Stimulated activated naive CD4-positive, alpha-beta T cell (primary cell): ENCODE results near the gene PRDM8.
"Not testable (repeated sequence)": the region's sequence is repeated elsewhere in the genome, so short reads cannot be mapped to it uniquely, and the experiment has no call there.

Source experiments
- DNase-seq, 6 experiments: peaks; one replicate each; lab custom pipeline; 2025; lab: John Stamatoyannopoulos, UW

PRDM8 gene

DNA sequence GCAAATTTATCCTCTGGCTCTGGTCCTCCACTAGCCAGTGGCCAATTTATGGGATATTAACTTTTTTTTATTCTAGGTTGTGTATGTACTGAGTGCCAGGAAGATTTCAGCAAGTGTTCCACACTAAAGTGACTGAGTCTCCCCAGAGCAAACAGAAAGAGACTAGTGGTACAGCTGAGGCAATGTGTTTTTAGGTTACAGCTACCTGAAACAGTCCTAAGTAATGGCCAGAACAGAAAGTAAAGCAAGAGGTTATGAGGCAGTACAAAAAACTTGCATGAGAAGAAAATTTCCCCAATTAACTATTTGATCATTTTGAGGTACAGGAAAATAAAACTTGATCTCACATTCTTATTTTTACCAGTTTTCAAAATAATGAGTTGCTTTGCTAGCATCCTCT is 31.2 kb downstream of the PRDM8 start:
- DNase-seq = no peak

GRCh38 chr4:80229128-80229527 is 31.8 kb downstream of the PRDM8 start:
- DNase-seq = no peak

DNA sequence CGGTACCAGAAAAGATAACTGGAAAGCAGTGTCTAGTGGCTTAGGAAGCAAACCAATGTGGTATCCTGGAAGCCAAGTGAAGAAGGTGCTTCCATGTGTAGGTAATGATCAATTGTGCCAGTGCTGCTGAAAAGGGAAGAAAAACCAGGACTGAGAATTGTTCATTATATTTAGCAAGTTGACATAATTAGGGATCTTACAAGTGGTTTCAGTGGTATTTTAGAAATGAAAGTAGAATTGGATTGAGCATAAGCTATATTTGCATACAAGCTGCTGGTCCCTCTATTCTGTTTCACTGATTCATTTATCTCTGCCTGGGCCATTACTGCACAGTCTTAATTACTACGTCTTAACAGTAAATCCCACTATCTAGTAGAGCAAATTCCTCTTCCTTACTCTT is 32.3 kb downstream of the PRDM8 start:
- no peak for DNase-seq

DNA sequence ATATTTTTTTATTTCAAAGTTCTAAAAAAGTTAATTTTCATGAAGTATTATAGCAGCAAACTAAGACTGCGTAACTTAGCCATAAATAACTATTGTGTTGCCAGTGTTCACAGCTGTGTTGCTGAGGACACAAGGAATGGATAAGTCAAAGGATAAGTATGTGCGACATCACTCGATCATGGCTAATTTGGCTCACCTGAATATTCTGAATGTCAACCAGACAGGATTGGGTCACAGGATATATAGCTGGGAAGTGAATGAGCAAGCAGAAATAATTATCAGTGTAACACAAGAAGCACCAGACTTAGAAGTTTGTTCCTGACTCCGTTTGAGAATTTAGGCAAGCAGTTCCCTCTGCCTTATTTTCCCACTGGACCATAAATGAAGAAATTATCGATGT is 33.9 kb downstream of the PRDM8 start:
- no peak for DNase-seq

DNA sequence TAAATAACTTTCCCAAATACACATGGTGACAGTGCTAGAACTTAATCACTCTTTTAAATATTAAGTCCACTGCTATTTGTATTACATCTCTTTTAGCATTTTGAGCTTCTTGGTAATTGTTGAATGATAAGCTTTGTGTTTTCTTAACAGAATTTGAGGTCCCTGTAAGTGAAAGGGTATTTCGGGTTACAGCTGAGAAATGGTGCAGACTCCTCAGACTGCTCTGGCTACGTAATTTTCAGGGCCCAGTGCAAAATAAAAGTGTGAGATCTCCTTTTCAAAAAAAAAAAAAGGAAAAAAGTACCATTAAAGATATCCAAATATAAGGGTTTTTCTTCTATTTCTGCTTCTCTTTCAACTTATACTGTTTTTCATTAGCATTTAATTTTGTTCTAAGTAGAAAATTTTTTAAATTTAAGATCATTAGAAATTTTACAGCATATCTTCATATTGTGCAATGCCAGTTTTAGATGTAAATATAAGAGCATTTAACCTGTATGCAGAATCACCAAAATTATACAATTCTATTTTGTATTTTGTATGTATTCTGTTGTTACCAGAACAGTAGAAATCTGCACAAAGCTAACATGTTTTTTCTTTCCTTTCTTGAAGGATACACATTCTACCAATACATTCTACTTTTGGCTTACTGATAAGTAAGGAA is 35.5 kb downstream of the PRDM8 start:
- no peak for DNase-seq

DNA sequence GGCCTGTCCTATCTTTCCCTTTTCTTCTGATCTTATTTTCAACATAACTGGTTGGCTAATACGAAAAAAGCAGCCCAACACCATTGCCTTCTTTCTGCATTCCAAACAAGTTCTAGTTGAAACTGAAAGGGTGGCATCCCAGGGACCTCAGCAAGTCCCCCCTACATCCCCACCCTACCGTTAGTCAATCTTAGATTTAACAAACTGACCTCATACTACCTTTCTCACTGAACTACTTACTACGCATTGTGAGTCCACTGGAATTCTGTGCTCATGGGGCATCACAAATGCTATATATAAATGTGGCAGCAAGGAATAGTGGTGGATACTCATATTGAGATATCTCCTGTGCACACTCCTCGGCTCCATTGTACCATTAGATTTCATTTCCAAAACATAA is 36.1 kb downstream of the PRDM8 start:
- no peak for DNase-seq

- DNase-seq = no peak
Observed at GRCh38 chr4:80235451-80235850, 38.1 kb downstream of the PRDM8 start.

DNA sequence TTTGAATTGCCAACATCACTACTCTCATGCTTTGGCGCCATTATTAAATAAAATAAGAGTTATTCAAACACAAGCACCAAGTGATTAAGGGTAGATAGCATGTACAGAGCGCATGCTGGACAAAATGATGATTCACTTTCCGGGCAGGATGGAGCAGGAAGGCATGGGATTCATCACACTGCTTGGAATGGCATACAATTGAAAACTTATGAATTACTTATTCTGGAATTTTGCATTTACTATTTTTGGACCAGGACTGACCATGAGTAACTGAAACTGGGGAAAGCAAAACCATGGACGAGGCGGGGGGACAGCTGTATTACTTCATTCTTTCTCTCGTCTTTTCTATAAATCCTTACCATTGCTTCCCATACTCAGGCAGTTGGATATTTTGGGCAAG is 40.7 kb downstream of the PRDM8 start:
- DNase-seq = no peak

- no peak for DNase-seq
Observed at GRCh38 chr4:80239480-80240150, 42.3 kb downstream of the PRDM8 start.

- no peak for DNase-seq
Observed at GRCh38 chr4:80240976-80241375, 43.7 kb downstream of the PRDM8 start.

GRCh38 chr4:80243274-80244018 is 46.1 kb downstream of the PRDM8 start:
- no peak for DNase-seq

DNA sequence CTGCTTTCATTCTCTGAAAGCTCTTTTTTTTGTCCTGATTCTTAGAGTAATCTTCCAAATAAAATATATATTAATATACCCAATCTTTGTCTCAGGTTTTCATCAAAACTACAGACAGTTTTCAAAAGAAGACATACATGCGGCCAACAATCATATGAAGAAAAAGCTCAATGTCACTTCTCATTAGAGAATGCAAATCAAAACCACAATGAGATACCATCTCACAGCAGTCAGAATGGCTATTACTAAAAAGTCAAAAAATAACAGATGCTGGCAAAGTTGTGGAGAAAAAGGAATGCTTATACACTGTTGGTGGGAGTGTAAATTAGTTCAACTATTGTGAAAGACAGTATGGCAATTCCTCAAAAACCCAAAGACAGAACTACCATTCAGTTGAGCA is 50.2 kb downstream of the PRDM8 start:
- DNase-seq = not testable (repeated sequence)

DNA sequence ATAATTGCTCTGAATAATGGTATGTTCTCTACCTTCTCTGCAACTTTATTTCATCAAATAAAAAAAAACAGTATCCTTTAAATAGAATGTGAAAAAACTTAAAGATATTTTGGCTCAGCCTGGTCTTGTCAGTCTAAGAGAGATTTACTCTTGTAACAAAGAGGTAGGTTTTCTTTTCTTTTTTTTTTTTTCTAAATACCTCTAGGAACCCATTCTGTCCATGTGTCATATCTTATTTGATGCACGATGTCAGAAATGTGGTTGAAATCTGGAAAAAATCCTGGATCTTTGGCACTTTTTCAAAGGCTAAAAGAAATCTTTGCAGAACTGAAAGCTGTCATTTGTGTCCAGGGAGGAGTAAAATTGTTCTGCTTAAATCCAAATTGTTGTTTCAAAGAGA is 51.8 kb downstream of the PRDM8 start:
- no peak for DNase-seq

- no peak for DNase-seq
Observed at GRCh38 chr4:80252427-80252826, 55.1 kb downstream of the PRDM8 start.

DNA sequence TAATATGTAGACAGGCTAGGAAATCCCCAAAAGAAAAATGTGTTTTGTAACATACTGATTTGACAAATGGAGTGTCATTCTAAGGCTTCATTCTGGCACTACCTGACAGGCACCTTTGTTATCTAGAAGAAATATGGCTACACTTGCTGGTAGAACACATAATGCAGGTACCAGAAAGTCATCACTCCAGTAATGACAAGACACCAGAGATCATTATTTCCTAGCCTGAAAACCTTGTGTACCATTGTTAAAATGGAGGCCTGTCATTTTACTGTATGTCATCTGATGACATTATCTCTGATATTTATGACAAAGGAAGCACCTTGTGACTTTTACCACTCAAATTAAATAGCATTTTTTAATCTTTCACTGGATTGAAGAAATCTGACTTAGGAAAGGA is 55.6 kb downstream of the PRDM8 start:
- DNase-seq = no peak

DNA sequence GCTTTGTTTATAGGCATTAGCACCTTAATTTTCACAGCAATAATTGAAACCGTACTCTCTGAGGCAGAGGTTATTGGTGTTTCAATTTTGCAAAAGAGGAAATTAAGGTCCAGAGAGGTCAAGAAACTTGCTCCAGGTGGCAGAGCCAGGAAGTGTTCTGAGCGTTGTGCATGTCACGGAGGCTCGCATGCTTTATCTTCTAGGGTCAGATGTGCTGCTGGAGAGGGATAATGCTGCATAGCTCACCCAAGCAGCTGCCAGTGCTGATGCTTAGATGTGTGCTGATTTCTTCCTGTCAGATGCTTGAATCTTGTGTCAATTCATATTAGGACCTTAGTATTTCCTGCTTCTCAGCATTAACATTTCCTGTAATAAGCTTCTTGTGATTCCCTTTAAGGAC is 56.2 kb downstream of the PRDM8 start:
- DNase-seq = no peak
